HCT116 (cell line): Measurements from ENCODE around the gene SERPINB8. TPM values are rescaled to one million over a fixed set of nuclear protein-coding genes. Genes with fewer than 3 reads are reported as not detected.

ENCODE experiments used
- ATAC-seq: fragments of 200-7000 bp; cut with Tn5 transposase; 2 replicates; pipeline ENCODE4 v1.9.1; 2020; ENCODE audit warnings: mild to moderate bottlenecking, moderate library complexity
- BruUV-seq: library from RNA; stranded (reverse); fragments of 400-500 nt; replicated peaks from 2 replicates; lab custom pipeline; 2021; lab: Mats Ljungman, UMichigan
- CTCF ChIA-PET: fragments of 300-600 bp; sonication (Branson Sonifier 250); formaldehyde crosslinking; loops from one replicate; lab custom pipeline; 2021; ENCODE audit warnings: antibody characterized with exemption; lab: Charles Lee
- POLR2A ChIA-PET: fragments of 300-600, 350-600 bp; sonication (Branson Sonifier 250); formaldehyde crosslinking; loops from one replicate; lab custom pipeline; 2021; ENCODE audit warnings: antibody characterized with exemption; lab: Charles Lee
- RAD21 ChIA-PET, 2 experiments: fragments of 300-600 bp; sonication (Branson Sonifier 250); formaldehyde crosslinking; loops; one replicate each; lab custom pipeline; 2023; ENCODE audit warnings: low total read pairs in 2 of 2; ENCODE audit not compliant: uncharacterized antibody in 2 of 2, unreplicated experiment in 2 of 2, low non-redundant PET in 1 of 2; lab: Charles Lee
- DNase-seq: peaks from one replicate; pipeline ENCODE4 v3.0.0-alpha.2; 2010; ENCODE audit warnings: low read depth, low spot score
- H2AFZ ChIP-seq: fragments of 200-600 bp; shearing (Covaris generic), sonication (generic); 2 replicates; pipeline ENCODE4 v1.6.1; 2017; ENCODE audit warnings: low read depth, mixed run types, mixed read lengths, antibody characterized with exemption, low read length; ENCODE audit not compliant: poor library complexity, severe bottlenecking
- H3K27ac ChIP-seq: 2 replicates; pipeline ENCODE4 v1.5.1; 2012; ENCODE audit warnings: low read depth, low read length
- H3K27me3 ChIP-seq: fragments of 200-600 bp; sonication (generic); 2 replicates; pipeline ENCODE4 v1.6.1; 2016; ENCODE audit warnings: mixed run types, low read length, mixed read lengths; ENCODE audit not compliant: insufficient read depth
- H3K36me3 ChIP-seq, 2 experiments: fragments of 200-500 bp in 1 of 2; fragments of 200-600 bp in 1 of 2; sonication (Bioruptor generic) in 1 of 2; sonication (generic) in 1 of 2; 2 replicates each; pipeline versions ENCODE4 v1.5.1 to v1.6.1; 2014 to 2016; ENCODE audit warnings: low read length in 2 of 2, inconsistent platforms in 1 of 2, mixed read lengths in 1 of 2, mixed run types in 1 of 2; ENCODE audit not compliant: insufficient read depth in 2 of 2, control insufficient read depth in 1 of 2
- H3K4me1 ChIP-seq, 2 experiments: fragments of 200-600 bp in 1 of 2; sonication (generic) in 1 of 2; 2 replicates each; pipeline versions ENCODE4 v1.5.1 to v1.6.1; 2012 to 2017; ENCODE audit warnings: low read length in 2 of 2, inconsistent platforms in 1 of 2, mild to moderate bottlenecking in 1 of 2, mixed read lengths in 1 of 2, mixed run types in 1 of 2, moderate library complexity in 1 of 2; ENCODE audit not compliant: insufficient read depth in 2 of 2, control insufficient read depth in 1 of 2
- H3K4me2 ChIP-seq: fragments of 200-600 bp; sonication (generic); 2 replicates; pipeline ENCODE4 v1.6.1; 2017; ENCODE audit warnings: mixed run types, low read length, mixed read lengths
- H3K4me3 ChIP-seq, 2 experiments: fragments of 200-600 bp in 1 of 2; sonication (generic) in 1 of 2; replicated peaks in 1 of 2; 2 replicates each; pipeline ENCODE4 v1.5.1; 2011 to 2016; ENCODE audit warnings: low read length in 2 of 2, control low read depth in 1 of 2, low read depth in 1 of 2, mild to moderate bottlenecking in 1 of 2, mixed read lengths in 1 of 2, mixed run types in 1 of 2
- H3K79me2 ChIP-seq: fragments of 200-600 bp; sonication (generic); 2 replicates; pipeline ENCODE4 v1.6.1; 2017; ENCODE audit warnings: mild to moderate bottlenecking, mixed run types, low read length, moderate library complexity, mixed read lengths; ENCODE audit not compliant: insufficient read depth
- H3K9ac ChIP-seq: fragments of 200-600 bp; sonication (generic); 2 replicates; pipeline ENCODE4 v1.6.1; 2016; ENCODE audit warnings: low read length, mixed read lengths
- H3K9me2 ChIP-seq: fragments of 200-600 bp; sonication (generic), shearing (Covaris generic); 2 replicates; pipeline ENCODE4 v1.6.1; 2017; ENCODE audit warnings: mixed run types, mild to moderate bottlenecking, moderate library complexity; ENCODE audit not compliant: insufficient read depth
- H3K9me3 ChIP-seq, 2 experiments: fragments of 200-500 bp in 1 of 2; fragments of 200-600 bp in 1 of 2; sonication (Bioruptor generic) in 1 of 2; sonication (generic) in 1 of 2; 2 replicates each; pipeline ENCODE4 v1.6.1; 2014 to 2017; ENCODE audit warnings: low read length in 2 of 2, mixed read lengths in 2 of 2, inconsistent platforms in 1 of 2, low read depth in 1 of 2, mild to moderate bottlenecking in 1 of 2, mixed run types in 1 of 2, moderate library complexity in 1 of 2; ENCODE audit not compliant: control insufficient read depth in 1 of 2, insufficient read depth in 1 of 2
- H4K20me1 ChIP-seq: fragments of 200-600 bp; sonication (generic), shearing (Covaris generic); 2 replicates; pipeline ENCODE4 v1.6.1; 2017; ENCODE audit warnings: mixed run types, mild to moderate bottlenecking, moderate library complexity; ENCODE audit not compliant: insufficient read depth
- CBX3 ChIP-seq: IDR thresholded peaks from 2 replicates; pipeline ENCODE4 v1.6.1; 2012; ENCODE audit warnings: low read depth
- CEBPB ChIP-seq: IDR thresholded peaks from 2 replicates; pipeline ENCODE4 v1.6.1; 2012; ENCODE audit warnings: low read depth
- EGR1 ChIP-seq: IDR thresholded peaks from 2 replicates; pipeline ENCODE4 v1.6.1; 2012; ENCODE audit warnings: low read depth
- ELF1 ChIP-seq: IDR thresholded peaks from 2 replicates; pipeline ENCODE4 v1.6.1; 2012; ENCODE audit warnings: low read depth, borderline replicate concordance
- EZH2 ChIP-seq: fragments of 200-600 bp; sonication (generic); IDR thresholded peaks from 2 replicates; pipeline ENCODE4 v1.6.1; 2017; ENCODE audit warnings: antibody characterized with exemption, mixed run types
- EZH2phosphoT487 ChIP-seq: fragments of 200-600 bp; IDR thresholded peaks from 2 replicates; pipeline ENCODE4 v1.6.1; 2018; ENCODE audit warnings: antibody characterized with exemption, borderline replicate concordance
- JUND ChIP-seq: IDR thresholded peaks from 2 replicates; pipeline ENCODE4 v1.6.1; 2012
- RAD21 ChIP-seq: IDR thresholded peaks from 2 replicates; pipeline ENCODE4 v1.6.1; 2012; ENCODE audit warnings: low read depth, mild to moderate bottlenecking
- SP1 ChIP-seq: IDR thresholded peaks from 2 replicates; pipeline ENCODE4 v1.6.1; 2012; ENCODE audit warnings: low read depth
- SRF ChIP-seq: IDR thresholded peaks from 2 replicates; pipeline ENCODE4 v1.6.1; 2012; ENCODE audit warnings: low read depth
- YY1 ChIP-seq: IDR thresholded peaks from 2 replicates; pipeline ENCODE4 v1.6.1; 2011; ENCODE audit warnings: low read length, low read depth, moderate library complexity, mild to moderate bottlenecking; ENCODE audit not compliant: insufficient replicate concordance; ENCODE audit errors: extremely low read depth
- ZFX ChIP-seq: fragments of 450-650 bp; IDR thresholded peaks from 2 replicates; pipeline ENCODE4 v1.6.1; 2017
- intact Hi-C: fragments of 100-400 bp; cut with micrococcal nuclease; formaldehyde crosslinking; loops from 2 replicates; pipeline ENCODE4 v1.10.0; 2022
- total RNA-seq: library from RNA; stranded (reverse); gene quantifications from one replicate; pipeline ENCODE4 v1.2.1, GENCODE V29; 2021; ENCODE audit not compliant: unreplicated experiment
- TF ChIP-seq, protein P1 (sequence below): IDR thresholded peaks from 2 replicates; pipeline ENCODE4 v1.6.1; 2012
- TF ChIP-seq, protein P2 (sequence below): IDR thresholded peaks from 2 replicates; pipeline ENCODE4 v1.6.1; 2011; ENCODE audit warnings: mild to moderate bottlenecking, low read length, moderate library complexity; ENCODE audit not compliant: insufficient replicate concordance; ENCODE audit errors: extremely low read depth

SERPINB8 gene
- total RNA-seq, 1 experiment from 2014 or later: 5.9 TPM

DNA sequence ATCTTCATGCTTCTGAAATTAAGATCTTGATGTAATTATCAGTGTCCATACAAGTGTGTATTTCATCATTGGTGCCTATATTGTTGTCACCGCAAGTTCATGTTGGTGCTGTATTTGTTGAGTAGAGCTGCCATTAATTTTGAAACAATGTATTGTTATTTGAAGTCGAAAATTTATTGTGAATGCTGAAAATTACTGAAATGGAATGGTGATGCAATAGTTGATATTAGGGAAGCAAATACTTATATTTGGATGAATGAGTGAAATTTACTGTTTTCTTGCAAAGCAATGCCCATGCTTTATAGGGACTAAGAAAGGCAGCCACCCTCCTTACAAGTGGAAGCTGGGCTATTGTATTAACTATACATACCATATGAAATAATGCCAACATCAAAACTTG, 41.6 kb downstream of the SERPINB8 start:
- ATAC-seq: no peak
- no peaks in the 10 kb centered on the region for H3K79me2 ChIP-seq
- H4K20me1 ChIP-seq: no peaks in the 10 kb centered on the region
- CTCF ChIA-PET: interaction anchor here (1.9 kb wide), 1 partner anchor 17 kb away, joined by 4 read pairs; no protein-coding TSS in a partner anchor
- no peaks in the 10 kb centered on the region for H3K4me1 ChIP-seq
- H3K9me2 ChIP-seq: no peaks in the 10 kb centered on the region
- RAD21 ChIA-PET: no interaction called here
- no peak overlapping the region for H3K27ac ChIP-seq
- H3K27me3 ChIP-seq: peaks cover 20% of the 10 kb centered on the region
- no peak overlapping the region for H2AFZ ChIP-seq
- TF ChIP-seq CBX3 (no peak), ELF1 (no peak), EZH2phosphoT487 (no peak), JUND (no peak), YY1 (no peak), EGR1 (no peak), SP1 (no peak), ZFX (no peak), EZH2 (no peak), CEBPB (no peak), RAD21 (no peak), SRF (no peak)
- TF ChIP-seq, protein P1, sequence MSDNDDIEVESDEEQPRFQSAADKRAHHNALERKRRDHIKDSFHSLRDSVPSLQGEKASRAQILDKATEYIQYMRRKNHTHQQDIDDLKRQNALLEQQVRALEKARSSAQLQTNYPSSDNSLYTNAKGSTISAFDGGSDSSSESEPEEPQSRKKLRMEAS: no peak
- TF ChIP-seq, protein P2, sequence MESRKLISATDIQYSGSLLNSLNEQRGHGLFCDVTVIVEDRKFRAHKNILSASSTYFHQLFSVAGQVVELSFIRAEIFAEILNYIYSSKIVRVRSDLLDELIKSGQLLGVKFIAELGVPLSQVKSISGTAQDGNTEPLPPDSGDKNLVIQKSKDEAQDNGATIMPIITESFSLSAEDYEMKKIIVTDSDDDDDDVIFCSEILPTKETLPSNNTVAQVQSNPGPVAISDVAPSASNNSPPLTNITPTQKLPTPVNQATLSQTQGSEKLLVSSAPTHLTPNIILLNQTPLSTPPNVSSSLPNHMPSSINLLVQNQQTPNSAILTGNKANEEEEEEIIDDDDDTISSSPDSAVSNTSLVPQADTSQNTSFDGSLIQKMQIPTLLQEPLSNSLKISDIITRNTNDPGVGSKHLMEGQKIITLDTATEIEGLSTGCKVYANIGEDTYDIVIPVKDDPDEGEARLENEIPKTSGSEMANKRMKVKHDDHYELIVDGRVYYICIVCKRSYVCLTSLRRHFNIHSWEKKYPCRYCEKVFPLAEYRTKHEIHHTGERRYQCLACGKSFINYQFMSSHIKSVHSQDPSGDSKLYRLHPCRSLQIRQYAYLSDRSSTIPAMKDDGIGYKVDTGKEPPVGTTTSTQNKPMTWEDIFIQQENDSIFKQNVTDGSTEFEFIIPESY: no peak
- TF ChIP-seq, all 23 proteins: peak for 0
- Histone ChIP-seq H3K9me3 (no peaks in the 10 kb centered on the region), H3K36me3 (no peaks in the 10 kb centered on the region), H3K4me2 (no peak overlapping the region), H3K9ac (no peak overlapping the region), H3K4me3 (no peak overlapping the region)
- POLR2A ChIA-PET: no interaction called here
- no peak for DNase-seq
- BruUV-seq: no TSS peak
- intact Hi-C loops: no loop called here
